ENCODE data around the gene MELK. TPM values are rescaled to one million over a fixed set of nuclear protein-coding genes. Genes with fewer than 3 reads are reported as not detected.
A peak's percentile ranks its signal among the peaks of the same experiment; 100 is the strongest.

The MELK gene
- total RNA-seq, 1 donor = 1.9 TPM

- no peak for DNase-seq (ENCODE audit: low read depth in 2 of 3, low spot score in 2 of 3)
Observed at GRCh38 chr9:36576866-36577265, 4.2 kb downstream of the MELK start.

- DNase-seq (ENCODE audit: low read depth in 2 of 3, low spot score in 2 of 3) = no peak
Observed at GRCh38 chr9:36584620-36585460, 12.1 kb downstream of the MELK start.

GRCh38 chr9:36590231-36590630, 17.5 kb downstream of the MELK start:
- no peak for DNase-seq (ENCODE audit: low read depth in 2 of 3, low spot score in 2 of 3)

- no peak for DNase-seq (ENCODE audit: low read depth in 2 of 3, low spot score in 2 of 3)
Observed at GRCh38 chr9:36592801-36593583, 20.3 kb downstream of the MELK start.

- DNase-seq (ENCODE audit: low read depth in 2 of 3, low spot score in 2 of 3) = no peak
Observed at GRCh38 chr9:36594213-36594612, 21.5 kb downstream of the MELK start.

- peak in 2 of 3 donors; percentile 19 to 52 for DNase-seq (ENCODE audit: low read depth in 2 of 3, low spot score in 2 of 3)
Observed at GRCh38 chr9:36597412-36598178, 24.9 kb downstream of the MELK start.

GRCh38 chr9:36598273-36598672, 25.6 kb downstream of the MELK start:
- no peak for DNase-seq (ENCODE audit: low read depth in 2 of 3, low spot score in 2 of 3)

GRCh38 chr9:36603006-36603405, 30.3 kb downstream of the MELK start:
- no peak for DNase-seq (ENCODE audit: low read depth in 2 of 3, low spot score in 2 of 3)

- no peak for DNase-seq (ENCODE audit: low read depth in 2 of 3, low spot score in 2 of 3)
Observed at GRCh38 chr9:36609306-36609705, 36.6 kb downstream of the MELK start.

- DNase-seq (ENCODE audit: low read depth in 2 of 3, low spot score in 2 of 3) = no peak
Observed at GRCh38 chr9:36622121-36622520, 49.4 kb downstream of the MELK start.

- DNase-seq (ENCODE audit: low read depth in 2 of 3, low spot score in 2 of 3) = no peak
Observed at GRCh38 chr9:36623280-36623679, 50.6 kb downstream of the MELK start.

- DNase-seq (ENCODE audit: low read depth in 2 of 3, low spot score in 2 of 3) = no peak
Observed at GRCh38 chr9:36625006-36625615, 52.4 kb downstream of the MELK start.

GRCh38 chr9:36632892-36633291, 60.2 kb downstream of the MELK start:
- DNase-seq (ENCODE audit: low read depth in 2 of 3, low spot score in 2 of 3) = peak in 2 of 3 donors; percentile 14 to 58

- DNase-seq (ENCODE audit: low read depth in 2 of 3, low spot score in 2 of 3) = peak in 2 of 3 donors; percentile 23 to 64
Observed at GRCh38 chr9:36637491-36638270, 65.0 kb downstream of the MELK start.

- DNase-seq (ENCODE audit: low read depth in 2 of 3, low spot score in 2 of 3) = no peak
Observed at GRCh38 chr9:36640771-36641381, 68.2 kb downstream of the MELK start.

GRCh38 chr9:36642817-36643216, 70.1 kb downstream of the MELK start:
- no peak for DNase-seq (ENCODE audit: low read depth in 2 of 3, low spot score in 2 of 3)

- no peak for DNase-seq (ENCODE audit: low read depth in 2 of 3, low spot score in 2 of 3)
Observed at GRCh38 chr9:36656842-36657241, 84.1 kb downstream of the MELK start.

GRCh38 chr9:36659500-36659899, 86.8 kb downstream of the MELK start:
- DNase-seq (ENCODE audit: low read depth in 2 of 3, low spot score in 2 of 3) = no peak

- DNase-seq (ENCODE audit: low read depth in 2 of 3, low spot score in 2 of 3) = no peak
Observed at GRCh38 chr9:36664806-36665205, 92.1 kb downstream of the MELK start.
